ENCODE results near the gene TPT1. TPM values are rescaled to one million over a fixed set of nuclear protein-coding genes. Genes with fewer than 3 reads are reported as not detected.
"Not testable (repeated sequence)": the region's sequence is repeated elsewhere in the genome, so short reads cannot be mapped to it uniquely, and the experiment has no call there.

TPT1 gene
- polyA plus RNA-seq, 5 donors, result 7,824 to 10,165 (median 9,025) TPM

DNA sequence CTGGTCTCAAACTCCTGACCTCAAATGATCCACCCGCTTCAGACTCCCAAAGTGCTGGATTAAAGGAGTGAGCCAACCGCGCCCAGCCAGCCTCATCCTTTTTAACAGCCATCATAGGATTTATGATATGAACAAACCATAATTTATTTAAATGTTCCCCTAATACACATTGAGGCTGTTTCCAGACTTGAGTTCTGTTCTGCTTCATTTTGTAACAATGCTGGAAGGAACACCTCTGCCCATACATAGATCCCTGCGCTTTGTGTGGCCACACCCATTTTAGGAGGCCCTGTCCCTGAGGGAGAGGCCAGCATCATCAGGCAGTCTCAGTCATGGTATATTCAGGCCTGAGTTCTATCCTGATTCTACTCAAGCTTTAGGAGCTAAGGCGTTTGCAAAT, 35.9 kb downstream of the TPT1 start:
- DNase-seq, result no peak

DNA sequence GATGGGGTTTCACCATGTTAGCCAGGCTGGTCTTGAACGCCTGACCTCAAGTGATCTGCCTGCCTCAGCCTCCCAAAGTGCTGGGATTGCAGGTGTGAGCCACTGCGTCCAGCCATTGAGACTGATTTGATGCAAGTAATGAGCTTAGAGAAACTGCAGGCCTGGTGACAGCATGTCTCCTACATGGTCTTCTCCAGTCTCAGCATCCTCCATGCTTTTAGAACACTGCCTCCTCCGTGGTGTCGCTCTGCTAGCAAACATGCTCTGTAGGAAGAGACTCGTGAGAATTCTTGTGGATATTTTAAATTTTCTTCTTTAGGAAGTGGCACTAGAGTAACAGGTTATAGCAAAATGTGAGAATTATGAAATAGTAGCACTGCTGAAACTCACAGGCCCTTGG, 37.1 kb downstream of the TPT1 start:
- no peak for DNase-seq

DNA sequence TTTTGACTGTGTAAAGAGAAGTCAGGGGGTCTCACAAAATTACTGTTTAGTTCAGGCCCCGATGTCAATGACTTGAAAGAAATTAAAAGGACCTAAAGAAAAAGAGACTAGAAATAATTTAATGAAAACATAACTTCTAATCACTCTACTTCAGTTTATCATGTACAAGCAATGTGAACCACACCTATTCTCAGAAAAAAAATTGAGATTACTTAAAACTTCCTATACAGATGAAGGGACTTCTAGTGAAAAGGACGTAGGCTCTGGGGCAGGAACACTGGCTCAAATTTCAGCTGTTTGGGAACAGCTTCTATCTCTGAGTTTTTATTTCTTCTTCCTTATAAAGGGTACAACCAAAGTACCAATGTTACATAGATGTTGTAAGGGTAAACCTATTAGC, 38.0 kb downstream of the TPT1 start:
- DNase-seq, result no peak

DNA sequence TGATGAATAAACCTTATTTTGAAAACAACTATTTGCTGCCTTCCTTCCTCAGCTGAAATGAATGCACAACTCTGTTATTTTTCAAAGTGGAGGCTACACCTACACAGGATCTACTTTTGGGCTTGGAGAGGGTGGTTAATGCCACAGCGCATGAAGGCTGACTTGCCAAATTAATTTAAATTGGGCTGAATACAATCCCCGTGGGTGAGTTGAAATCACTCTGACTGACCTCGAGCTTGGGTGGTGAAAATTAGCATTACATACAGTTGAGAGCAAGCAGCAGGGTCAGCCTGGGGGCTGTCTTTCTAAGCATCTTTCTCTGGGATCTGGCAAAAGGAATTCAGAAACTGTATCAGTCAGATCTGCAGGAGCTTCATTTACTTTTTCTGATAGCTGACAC, 38.5 kb downstream of the TPT1 start:
- no peak for DNase-seq

DNA sequence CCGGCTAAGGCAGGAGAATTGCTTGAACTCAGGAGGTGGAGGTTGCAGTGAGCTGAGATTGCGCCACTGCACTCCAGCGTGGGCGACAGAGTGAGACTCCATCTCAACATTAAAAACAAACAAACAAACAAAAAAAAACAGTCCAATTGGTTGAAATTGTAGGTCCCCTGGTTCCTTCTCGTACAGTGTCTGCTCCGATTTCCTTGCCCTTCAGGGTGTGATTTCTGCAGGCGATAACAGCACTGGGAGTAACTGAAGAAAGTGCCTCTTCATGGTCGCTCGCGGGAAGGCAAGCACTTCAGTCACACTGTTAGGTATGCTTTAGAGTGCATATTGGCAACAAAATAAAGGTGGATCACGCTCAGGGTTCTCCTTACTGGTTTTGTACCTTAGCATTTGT, 39.7 kb downstream of the TPT1 start:
- no peak for DNase-seq

DNA sequence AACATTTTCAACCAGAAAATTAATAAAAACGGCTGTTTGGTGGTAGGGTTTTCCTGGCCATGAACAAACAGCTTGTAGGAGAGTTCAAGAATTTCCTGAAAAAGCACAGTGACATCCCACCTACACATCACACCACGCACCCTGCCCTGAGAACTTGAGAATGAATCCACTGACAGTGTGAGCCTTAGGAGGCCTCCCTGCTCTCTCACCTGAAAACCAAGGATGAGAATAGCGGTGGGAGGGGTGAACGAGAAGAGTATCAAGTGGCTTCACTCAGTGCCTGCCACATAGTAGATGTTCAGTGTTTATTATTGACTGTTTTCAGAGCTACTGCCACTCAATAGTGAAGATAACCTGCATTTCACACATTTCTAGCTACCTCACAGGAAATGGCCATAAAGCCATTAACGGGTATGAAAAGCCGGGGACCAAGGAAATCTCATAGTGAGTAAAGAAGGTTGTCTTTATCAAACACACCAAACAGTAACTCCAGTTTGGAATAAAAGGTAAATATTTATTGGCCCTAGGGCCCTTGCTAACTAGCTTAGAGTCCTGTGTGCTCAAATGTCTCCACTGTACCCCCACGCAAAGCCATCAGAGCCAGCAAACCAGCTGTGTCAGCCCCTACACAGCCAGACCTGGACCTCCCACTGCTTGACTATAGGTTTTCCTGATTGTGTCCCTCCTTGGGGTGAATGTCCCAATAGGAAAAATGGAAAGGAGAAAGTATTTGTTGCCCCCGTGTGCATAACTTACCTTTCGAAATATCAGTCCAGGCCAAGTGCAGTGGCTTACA, 40.6 kb downstream of the TPT1 start:
- DNase-seq, result no peak

DNA sequence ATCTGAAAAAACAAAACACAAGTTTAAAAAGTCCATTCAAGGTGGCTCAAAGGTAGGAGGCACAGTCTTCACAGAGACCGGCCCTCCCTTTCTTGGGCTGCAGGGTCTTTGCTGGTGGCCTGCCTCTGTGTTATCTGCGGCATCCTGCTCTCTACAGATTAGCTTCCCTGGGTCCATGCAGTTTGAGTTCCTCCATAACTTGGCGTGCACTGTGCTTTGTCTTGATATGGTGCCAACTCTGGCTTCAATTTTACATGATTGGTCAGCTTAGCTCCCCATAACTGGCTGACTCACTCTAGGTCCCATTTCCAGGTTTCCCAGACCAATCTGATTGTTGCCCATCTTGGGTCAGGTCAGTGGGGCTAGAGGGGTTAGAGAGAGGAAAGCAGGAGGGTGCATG, 41.8 kb downstream of the TPT1 start:
- DNase-seq, result no peak

DNA sequence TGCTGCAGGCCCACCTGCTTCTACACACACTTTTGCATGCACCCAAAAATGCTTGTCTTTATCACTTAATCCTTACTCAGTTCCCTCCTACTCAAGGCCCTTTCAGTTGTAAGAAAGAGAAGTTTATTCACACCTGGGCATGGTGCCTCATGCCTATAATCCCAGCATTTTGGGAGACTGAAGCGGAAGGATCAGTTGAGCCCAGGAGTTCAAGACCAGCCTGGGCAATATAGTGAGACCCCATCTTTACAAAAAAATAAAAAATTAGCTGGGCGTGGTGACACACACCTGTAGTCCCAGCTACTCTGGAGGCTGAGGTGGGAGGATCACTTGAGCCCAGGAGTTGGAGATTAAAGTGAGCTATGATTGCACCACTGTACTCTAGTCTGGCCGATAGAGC, 42.4 kb downstream of the TPT1 start:
- not testable (repeated sequence) for DNase-seq

DNA sequence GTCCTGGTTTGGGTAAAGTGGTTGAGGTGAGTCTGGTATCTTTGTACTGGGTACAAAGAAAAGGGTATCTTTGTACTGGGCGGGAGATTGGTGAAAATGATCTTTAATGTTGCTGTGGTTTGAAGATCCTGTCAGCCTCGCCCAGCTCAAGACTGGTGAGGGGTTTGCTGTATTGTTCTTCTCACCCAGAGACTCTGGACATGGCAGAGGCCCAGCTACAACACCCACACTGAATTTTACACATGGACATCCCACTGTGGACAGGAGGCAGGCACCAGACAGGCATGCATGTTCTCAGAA, 42.8 kb downstream of the TPT1 start:
- DNase-seq, result no peak

DNA sequence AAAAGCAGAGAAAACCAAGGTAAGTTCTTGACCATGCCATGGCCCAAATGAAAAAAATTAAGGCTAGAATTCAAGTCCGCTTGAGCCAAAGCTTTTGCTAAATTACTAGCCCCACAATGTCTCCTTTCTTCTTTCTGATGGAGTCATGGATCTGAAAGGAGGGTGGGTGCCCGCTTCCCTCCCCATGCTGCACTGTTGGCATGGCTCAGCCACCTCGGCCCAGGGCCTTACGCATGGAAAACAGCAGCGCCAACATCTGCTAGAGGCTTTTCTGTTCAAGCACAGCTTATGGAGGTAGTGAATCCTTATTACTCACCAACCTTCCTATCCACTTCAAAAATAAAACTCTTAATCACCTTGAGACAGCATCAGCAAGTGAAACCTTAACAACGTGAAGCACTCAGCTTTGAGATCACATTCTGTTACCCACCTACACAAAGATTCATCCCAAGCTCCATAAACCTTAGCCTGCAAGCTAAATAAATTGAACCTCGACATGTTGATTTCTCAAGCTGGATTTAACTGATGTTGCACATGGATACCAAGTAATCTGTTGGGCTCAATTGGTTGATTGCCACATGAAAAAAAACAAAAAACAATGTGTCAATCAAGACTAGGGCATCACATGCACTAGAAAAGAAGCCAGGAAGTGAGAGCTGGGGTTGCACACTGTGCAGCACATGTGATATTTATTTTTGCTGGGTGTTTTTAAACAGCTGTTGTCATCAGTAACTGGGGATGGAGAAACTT, 43.4 kb downstream of the TPT1 start:
- no peak for DNase-seq

DNA sequence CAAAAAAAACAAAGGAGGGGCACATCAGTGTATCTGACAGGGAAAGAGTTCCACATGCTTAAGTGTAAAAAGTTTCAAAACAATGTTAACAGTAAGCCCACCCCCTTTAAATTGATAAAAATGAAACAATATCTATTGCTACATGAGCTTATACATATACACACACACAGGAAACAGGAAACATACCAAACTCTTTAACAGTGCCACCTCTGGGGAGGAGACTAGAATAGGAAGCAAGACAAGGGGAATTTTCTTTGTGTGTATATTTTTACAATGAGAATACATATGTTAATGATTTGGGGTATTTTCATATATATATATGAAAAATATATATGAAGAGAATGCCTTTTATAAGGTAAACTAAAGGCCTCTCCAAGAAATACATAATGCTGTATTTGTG, 44.7 kb downstream of the TPT1 start:
- no peak for DNase-seq

DNA sequence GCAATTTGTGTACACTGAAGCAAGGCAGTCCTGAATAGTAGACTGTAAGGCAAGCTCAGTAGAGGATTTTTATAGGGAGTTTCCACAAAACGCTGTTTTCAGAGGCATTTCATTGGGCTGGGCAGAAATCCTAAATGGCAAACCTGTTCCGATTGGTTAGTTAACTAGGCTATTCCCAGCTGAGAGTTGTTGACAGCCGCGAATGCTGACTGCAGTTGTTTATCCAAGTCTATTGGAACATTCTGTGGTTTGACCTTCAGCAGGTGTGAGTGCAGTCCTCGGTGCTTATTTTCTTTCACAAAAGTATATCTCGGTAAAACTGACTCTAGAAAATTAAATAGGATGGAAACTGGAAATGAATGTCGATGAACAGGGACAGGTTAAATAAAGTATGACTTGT, 45.4 kb downstream of the TPT1 start:
- DNase-seq, result no peak

DNA sequence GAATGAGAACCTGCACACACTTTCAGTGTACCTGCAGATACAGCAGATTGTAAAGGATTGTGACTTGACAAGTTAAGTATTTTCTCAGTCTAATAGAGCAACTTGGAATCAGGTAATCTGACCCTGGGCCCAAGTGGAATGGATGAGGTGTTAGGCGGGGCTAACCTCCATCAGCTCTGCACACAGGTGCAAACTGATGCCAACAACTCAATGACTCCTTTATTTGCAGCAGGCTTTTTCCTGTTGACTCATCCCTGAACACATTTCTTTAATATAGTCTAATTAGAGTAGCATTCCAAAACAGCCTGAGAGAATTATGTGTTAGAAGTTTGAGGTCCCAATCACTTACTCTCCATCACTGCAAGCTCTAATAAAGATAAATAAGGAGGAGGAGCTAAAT, 48.8 kb downstream of the TPT1 start:
- no peak for DNase-seq

DNA sequence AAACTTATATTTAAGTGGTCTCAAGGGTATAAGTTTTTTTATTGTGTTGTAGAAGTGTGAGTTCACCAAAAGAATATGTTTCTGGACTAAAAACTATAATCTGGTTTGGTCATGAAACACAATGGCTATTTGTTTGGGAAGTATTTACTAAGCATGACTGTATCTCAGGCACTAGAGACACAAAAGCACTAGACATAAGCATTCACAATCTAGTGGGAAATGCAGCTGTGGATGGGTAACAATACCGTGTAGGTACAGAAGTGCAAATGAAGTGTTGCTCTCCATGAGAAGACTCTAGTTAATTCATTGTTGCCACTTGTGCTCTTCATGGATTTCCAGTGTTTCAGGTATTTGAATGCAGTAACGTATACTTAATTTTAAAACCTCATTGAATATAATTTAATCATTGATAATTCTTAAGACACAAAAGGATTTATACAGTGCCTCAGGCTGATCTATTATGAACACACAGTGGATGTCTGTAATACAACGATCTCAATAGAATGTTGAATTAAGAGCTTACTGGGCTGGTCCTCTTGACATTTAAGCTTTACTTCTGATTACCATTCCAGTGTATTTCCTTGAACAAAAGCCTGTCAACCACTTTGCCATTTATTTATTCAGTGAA, 50.9 kb downstream of the TPT1 start:
- no peak for DNase-seq

Other genes with a start within 250 kb of the TPT1 start
- 10 to 100 TPM; 23.3 to 26.4 (median 25.6) TPM for gene GTF2F2, start 220.7 kb downstream of the TPT1 start, polyA plus RNA-seq (ENCODE audit: insufficient read depth in 1 of 5, insufficient read length in 5 of 5, low replicate concordance in 1 of 5)
- under 1 TPM in 2 of 5 donors, not detected in 3; 0.08 to 0.09 TPM for gene KCTD4, start 140.1 kb downstream of the TPT1 start, polyA plus RNA-seq (ENCODE audit: insufficient read depth in 1 of 5, insufficient read length in 5 of 5, low replicate concordance in 1 of 5)
- gene SLC25A30, start 77.2 kb upstream of the TPT1 start, polyA plus RNA-seq (ENCODE audit: insufficient read depth in 1 of 5, insufficient read length in 5 of 5, low replicate concordance in 1 of 5), result 10 to 100 TPM; 13.5 to 21.1 (median 17.2) TPM
- gene COG3, start 123.8 kb upstream of the TPT1 start, polyA plus RNA-seq (ENCODE audit: insufficient read depth in 1 of 5, insufficient read length in 5 of 5, low replicate concordance in 1 of 5), result 10 to 100 TPM; 30.7 to 41.0 (median 35.6) TPM